DOHH2 (cell line): ENCODE data around the gene ANXA2.
"Not testable (repeated sequence)": the region's sequence is repeated elsewhere in the genome, so short reads cannot be mapped to it uniquely, and the experiment has no call there.

ENCODE experiments used
- EZH2phosphoT487 ChIP-seq: fragments of 200-600 bp; sonication (generic); IDR thresholded peaks from 2 replicates; pipeline ENCODE4 v1.6.1; 2017; ENCODE audit warnings: borderline replicate concordance, mild to moderate bottlenecking, antibody characterized with exemption, low read length, moderate library complexity, mixed read lengths
- TF ChIP-seq, protein P1 (sequence below): fragments of 200-600 bp; sonication (generic); IDR thresholded peaks from one replicate; pipeline ENCODE4 v1.5.1; 2014; ENCODE audit warnings: antibody characterized with exemption, mild to moderate bottlenecking, low read depth, low read length; ENCODE audit not compliant: poor library complexity, severe bottlenecking

DNA sequence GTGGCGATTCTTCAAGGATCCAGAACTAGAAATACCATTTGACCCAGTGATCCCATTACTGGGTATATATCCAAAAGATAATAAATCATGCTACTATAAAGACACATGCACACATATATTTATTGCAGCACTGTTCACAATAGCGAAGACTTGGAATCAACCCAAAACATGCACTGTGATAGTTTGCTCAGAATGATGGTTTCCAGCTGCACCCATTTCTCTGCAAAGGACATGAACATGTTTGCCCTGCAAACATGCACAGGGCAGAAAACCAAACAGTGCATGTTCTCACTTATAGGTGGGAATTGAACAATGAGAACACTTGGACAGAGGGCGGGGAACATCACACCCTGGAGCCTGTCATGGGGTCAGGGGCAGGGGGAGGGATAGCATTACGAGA, 62.5 kb downstream of the ANXA2 start:
- TF ChIP-seq, protein P1, sequence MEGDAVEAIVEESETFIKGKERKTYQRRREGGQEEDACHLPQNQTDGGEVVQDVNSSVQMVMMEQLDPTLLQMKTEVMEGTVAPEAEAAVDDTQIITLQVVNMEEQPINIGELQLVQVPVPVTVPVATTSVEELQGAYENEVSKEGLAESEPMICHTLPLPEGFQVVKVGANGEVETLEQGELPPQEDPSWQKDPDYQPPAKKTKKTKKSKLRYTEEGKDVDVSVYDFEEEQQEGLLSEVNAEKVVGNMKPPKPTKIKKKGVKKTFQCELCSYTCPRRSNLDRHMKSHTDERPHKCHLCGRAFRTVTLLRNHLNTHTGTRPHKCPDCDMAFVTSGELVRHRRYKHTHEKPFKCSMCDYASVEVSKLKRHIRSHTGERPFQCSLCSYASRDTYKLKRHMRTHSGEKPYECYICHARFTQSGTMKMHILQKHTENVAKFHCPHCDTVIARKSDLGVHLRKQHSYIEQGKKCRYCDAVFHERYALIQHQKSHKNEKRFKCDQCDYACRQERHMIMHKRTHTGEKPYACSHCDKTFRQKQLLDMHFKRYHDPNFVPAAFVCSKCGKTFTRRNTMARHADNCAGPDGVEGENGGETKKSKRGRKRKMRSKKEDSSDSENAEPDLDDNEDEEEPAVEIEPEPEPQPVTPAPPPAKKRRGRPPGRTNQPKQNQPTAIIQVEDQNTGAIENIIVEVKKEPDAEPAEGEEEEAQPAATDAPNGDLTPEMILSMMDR: not testable (repeated sequence)
- not testable (repeated sequence) for TF ChIP-seq EZH2phosphoT487
